SK-N-SH treated with all-trans-retinoic acid at 6 μM for 48 hours (cell line): Measurements from ENCODE around the gene FDXR.

Experiments
- ARNTL ChIP-seq: fragments of 450-650 bp; formaldehyde crosslinking; IDR thresholded peaks from 2 replicates; pipeline ENCODE4 v1.5.0; 2020; ENCODE audit warnings: low read depth, mild to moderate bottlenecking, moderate library complexity, borderline replicate concordance
- BACH2 ChIP-seq: fragments of 250-450 bp; sonication (Bioruptor Pico); IDR thresholded peaks from 2 replicates; pipeline ENCODE4 v1.9.0; 2021; ENCODE audit warnings: mild to moderate bottlenecking, borderline replicate concordance
- CSDC2 ChIP-seq: fragments of 250-450 bp; sonication (Bioruptor Pico); IDR thresholded peaks from 2 replicates; pipeline ENCODE4 v1.5.0; 2020; ENCODE audit warnings: mild to moderate bottlenecking, moderate library complexity
- ESRRG ChIP-seq: fragments of 250-450 bp; sonication (Bioruptor Pico); IDR thresholded peaks from 2 replicates; pipeline ENCODE4 v1.6.1; 2021; ENCODE audit warnings: mild to moderate bottlenecking
- OSR1 ChIP-seq: fragments of 250-450 bp; sonication (Bioruptor Pico); IDR thresholded peaks from 2 replicates; pipeline ENCODE4 v1.8.0; 2022; ENCODE audit warnings: moderate library complexity, mild to moderate bottlenecking, inconsistent platforms
- PATZ1 ChIP-seq: fragments of 250-450 bp; sonication (Bioruptor Pico); IDR thresholded peaks from 2 replicates; pipeline ENCODE4 v1.8.0; 2020; ENCODE audit warnings: mild to moderate bottlenecking, moderate library complexity, borderline replicate concordance
- RARB ChIP-seq: fragments of 250-450 bp; sonication (Bioruptor Pico); IDR thresholded peaks from 2 replicates; pipeline ENCODE4 v1.8.0; 2021; ENCODE audit warnings: mild to moderate bottlenecking, moderate library complexity
- SNAI2 ChIP-seq: fragments of 250-450 bp; sonication (Bioruptor Pico); IDR thresholded peaks from 2 replicates; pipeline ENCODE4 v1.5.0; 2020; ENCODE audit warnings: mild to moderate bottlenecking, moderate library complexity
- ZFP30 ChIP-seq: fragments of 450-650 bp; formaldehyde crosslinking; IDR thresholded peaks from 2 replicates; pipeline ENCODE4 v1.5.0; 2022; ENCODE audit warnings: mild to moderate bottlenecking, moderate library complexity
- ZNF565 ChIP-seq: fragments of 450-650 bp; formaldehyde crosslinking; conservative IDR thresholded peaks from 2 replicates; pipeline ENCODE4 v1.5.0; 2020; ENCODE audit warnings: low read depth, mild to moderate bottlenecking, moderate library complexity
- ZNF70 ChIP-seq: fragments of 450-650 bp; formaldehyde crosslinking; IDR thresholded peaks from 2 replicates; pipeline ENCODE4 v1.5.0; 2020; ENCODE audit warnings: mild to moderate bottlenecking, moderate library complexity
- TF ChIP-seq, protein P1 (sequence below): fragments of 250-450 bp; sonication (Bioruptor Pico); IDR thresholded peaks from 2 replicates; pipeline ENCODE4 v1.8.0; 2021; ENCODE audit warnings: low read depth, mild to moderate bottlenecking, moderate library complexity, borderline replicate concordance

DNA sequence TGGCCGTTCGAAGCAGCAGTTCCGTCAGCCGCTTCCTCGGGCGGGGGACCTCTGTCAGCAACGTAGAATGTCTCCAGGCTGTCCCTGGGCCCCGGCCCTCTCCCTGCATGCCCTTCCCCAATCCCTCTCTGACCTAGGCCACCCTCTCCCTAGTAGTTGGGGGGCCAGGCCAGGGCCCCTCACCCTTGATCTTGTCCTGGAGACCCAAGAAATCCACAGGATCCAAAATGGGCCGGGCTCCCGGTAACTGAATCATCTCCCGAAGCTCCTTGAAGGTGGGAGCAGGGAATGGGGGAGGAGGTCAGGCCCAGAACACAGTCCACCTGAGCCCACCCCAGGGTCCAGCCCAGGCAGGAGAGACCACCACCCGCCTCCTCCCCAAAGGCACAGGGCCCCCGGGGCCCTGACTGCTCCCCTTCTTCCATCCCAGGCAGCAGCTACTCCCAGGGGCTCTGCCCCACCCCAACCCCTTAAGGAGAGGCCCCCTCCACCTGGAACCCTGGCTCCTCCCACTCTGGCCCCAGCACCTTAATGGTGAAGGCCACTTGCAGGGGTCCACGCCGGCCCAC lies 8.4 kb downstream of the FDXR start:
- TF ChIP-seq BACH2 (CRISPR knock-in tag) (no peak), ZNF70 (CRISPR knock-in tag) (no peak), SNAI2 (CRISPR knock-in tag) (no peak), ARNTL (no peak), CSDC2 (CRISPR knock-in tag) (no peak), ZFP30 (CRISPR knock-in tag) (no peak), ESRRG (CRISPR knock-in tag) (no peak), ZNF565 (CRISPR knock-in tag) (no peak), PATZ1 (CRISPR knock-in tag) (no peak), RARB (CRISPR knock-in tag) (no peak), OSR1 (CRISPR knock-in tag) (no peak)
- TF ChIP-seq, protein P1, sequence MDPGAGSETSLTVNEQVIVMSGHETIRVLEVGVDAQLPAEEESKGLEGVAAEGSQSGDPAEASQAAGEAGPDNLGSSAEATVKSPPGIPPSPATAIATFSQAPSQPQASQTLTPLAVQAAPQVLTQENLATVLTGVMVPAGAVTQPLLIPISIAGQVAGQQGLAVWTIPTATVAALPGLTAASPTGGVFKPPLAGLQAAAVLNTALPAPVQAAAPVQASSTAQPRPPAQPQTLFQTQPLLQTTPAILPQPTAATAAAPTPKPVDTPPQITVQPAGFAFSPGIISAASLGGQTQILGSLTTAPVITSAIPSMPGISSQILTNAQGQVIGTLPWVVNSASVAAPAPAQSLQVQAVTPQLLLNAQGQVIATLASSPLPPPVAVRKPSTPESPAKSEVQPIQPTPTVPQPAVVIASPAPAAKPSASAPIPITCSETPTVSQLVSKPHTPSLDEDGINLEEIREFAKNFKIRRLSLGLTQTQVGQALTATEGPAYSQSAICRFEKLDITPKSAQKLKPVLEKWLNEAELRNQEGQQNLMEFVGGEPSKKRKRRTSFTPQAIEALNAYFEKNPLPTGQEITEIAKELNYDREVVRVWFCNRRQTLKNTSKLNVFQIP (CRISPR knock-in tag) = no peak
